CD4-positive, CD25-positive, alpha-beta regulatory T cell (primary cell): ENCODE data around the gene AFF3. TPM values are rescaled to one million over a fixed set of nuclear protein-coding genes. Genes with fewer than 3 reads are reported as not detected.

Experiments used
- ATAC-seq, 2 donors: fragments of 150-1000 bp; cut with Tn5 transposase; one replicate each; pipeline ENCODE4 v1.10.0; 2021; ENCODE audit warnings: low read depth in 2 of 2, moderate number of reproducible peaks in 2 of 2, moderate library complexity in 1 of 2
- DNase-seq, 3 donors: peaks; one replicate each; pipeline versions ENCODE4 v3.0.0 to v3.0.0-alpha.2; 2012 to 2022; ENCODE audit warnings: mixed read lengths in 1 of 3
- H3K27ac ChIP-seq: one replicate; pipeline ENCODE4 v1.7.0; 2013; ENCODE audit warnings: mild to moderate bottlenecking, low read length; ENCODE audit not compliant: insufficient read depth, poor library complexity, severe bottlenecking
- H3K27me3 ChIP-seq: one replicate; pipeline ENCODE4 v1.7.0; 2013; ENCODE audit warnings: low read length; ENCODE audit not compliant: control insufficient read depth, insufficient read depth
- H3K36me3 ChIP-seq: one replicate; pipeline ENCODE4 v1.7.0; 2013; ENCODE audit warnings: mild to moderate bottlenecking, low read length, moderate library complexity; ENCODE audit not compliant: control insufficient read depth, insufficient read depth
- H3K4me1 ChIP-seq: 2 replicates; pipeline ENCODE4 v1.7.0; 2013; ENCODE audit warnings: mild to moderate bottlenecking, low read length; ENCODE audit not compliant: insufficient read depth, control insufficient read depth, poor library complexity, severe bottlenecking
- H3K4me3 ChIP-seq: one replicate; pipeline ENCODE4 v1.7.0; 2013; ENCODE audit warnings: low read depth, mild to moderate bottlenecking, low read length, moderate library complexity
- H3K9me3 ChIP-seq, 2 experiments: 1 replicate in 1 of 2; 2 replicates in 1 of 2; pipeline ENCODE4 v1.7.0; 2013; ENCODE audit warnings: low read length in 2 of 2, mild to moderate bottlenecking in 1 of 2, moderate library complexity in 1 of 2; ENCODE audit not compliant: control insufficient read depth in 2 of 2
- H3K27ac Mint-ChIP-seq, 3 donors: one replicate each; pipeline ENCODE4 v1.8.0; 2020 to 2022; ENCODE audit warnings: mild to moderate bottlenecking in 3 of 3, mixed read lengths in 3 of 3, moderate library complexity in 2 of 3
- H3K27me3 Mint-ChIP-seq: one replicate; pipeline ENCODE4 v1.8.0; 2022; ENCODE audit warnings: mild to moderate bottlenecking, mixed read lengths
- H3K36me3 Mint-ChIP-seq: one replicate; pipeline ENCODE4 v1.8.0; 2020; ENCODE audit warnings: mixed read lengths
- H3K4me1 Mint-ChIP-seq, 4 donors: one replicate each; pipeline ENCODE4 v1.8.0; 2020 to 2022; ENCODE audit warnings: mixed read lengths in 4 of 4, mild to moderate bottlenecking in 1 of 4
- H3K4me3 Mint-ChIP-seq, 4 donors: one replicate each; pipeline ENCODE4 v1.8.0; 2020 to 2022; ENCODE audit warnings: mild to moderate bottlenecking in 4 of 4, mixed read lengths in 4 of 4, moderate library complexity in 3 of 4
- H3K9me3 Mint-ChIP-seq, 7 donors: one replicate each; pipeline ENCODE4 v1.8.0; 2020 to 2022; ENCODE audit warnings: mixed read lengths in 7 of 7, mild to moderate bottlenecking in 3 of 7, moderate library complexity in 2 of 7
- polyA plus RNA-seq, 4 donors: library from polyadenylated mRNA; unstranded; fragments of 300-500 nt; fragmentation: Illumina TruSeq; gene quantifications; one replicate each; pipeline ENCODE4 v1.2.3, GENCODE V29; 2021
- total RNA-seq: library from RNA; stranded (reverse); gene quantifications from one replicate; pipeline ENCODE4 v1.2.3, GENCODE V29; 2022

AFF3 gene
- total and polyA plus RNA-seq, 5 donors from 2014 or later, result 0.82 to 10.1 (median 4.2) TPM

GRCh38 chr2:99637159-99637697, 505.2 kb downstream of the AFF3 start:
- ATAC-seq, result no peak
- H3K27ac Mint-ChIP-seq, result no peak overlapping the region
- H3K4me3 Mint-ChIP-seq, result no peak overlapping the region

GRCh38 chr2:99636144-99637034, 506.0 kb downstream of the AFF3 start:
- Histone ChIP-seq H3K9me3 (no peaks in the 10 kb centered on the region), H3K27me3 (no peaks in the 10 kb centered on the region), H3K4me3 (no peak overlapping the region), H3K4me1 (no peaks in the 10 kb centered on the region), H3K27ac (no peak overlapping the region), H3K36me3 (no peaks in the 10 kb centered on the region)
- DNase-seq, result no peak
- no peaks in the 10 kb centered on the region for H3K27me3 Mint-ChIP-seq
- peaks cover 0 to 1% (median 0%) of the 10 kb centered on the region in 4 donors for H3K4me1 Mint-ChIP-seq
- H3K9me3 Mint-ChIP-seq, result peaks cover 0 to 5% (median 0%) of the 10 kb centered on the region in 7 donors
- H3K4me3 Mint-ChIP-seq, result no peak overlapping the region
- peaks cover 14% of the 10 kb centered on the region for H3K36me3 Mint-ChIP-seq
- H3K27ac Mint-ChIP-seq, result no peak overlapping the region
- ATAC-seq, result no peak

More at GRCh38 chr2:99637159-99637697, 505.2 kb downstream of the AFF3 start:
- H3K4me1 Mint-ChIP-seq, result peaks cover 0 to 1% (median 0%) of the 10 kb centered on the region in 4 donors
- Histone ChIP-seq H3K36me3 (no peaks in the 10 kb centered on the region), H3K27ac (no peak overlapping the region), H3K4me3 (no peak overlapping the region), H3K9me3 (no peaks in the 10 kb centered on the region), H3K27me3 (no peaks in the 10 kb centered on the region), H3K4me1 (no peaks in the 10 kb centered on the region)
- peaks cover 14% of the 10 kb centered on the region for H3K36me3 Mint-ChIP-seq
- peaks cover 0 to 4% (median 0%) of the 10 kb centered on the region in 7 donors for H3K9me3 Mint-ChIP-seq
- no peak for DNase-seq
- no peaks in the 10 kb centered on the region for H3K27me3 Mint-ChIP-seq

GRCh38 chr2:99635710-99636109, 506.7 kb downstream of the AFF3 start:
- DNase-seq (no peak), ATAC-seq (no peak)
- H3K9me3 ChIP-seq, result no peaks in the 10 kb centered on the region
- no peak overlapping the region for H3K27ac Mint-ChIP-seq
- H3K4me3 ChIP-seq, result no peak overlapping the region
- peaks cover 0 to 6% (median 0%) of the 10 kb centered on the region in 7 donors for H3K9me3 Mint-ChIP-seq
- H3K27ac ChIP-seq, result no peak overlapping the region
- H3K27me3 Mint-ChIP-seq, result no peaks in the 10 kb centered on the region
- peaks cover 0 to 1% (median 0%) of the 10 kb centered on the region in 4 donors for H3K4me1 Mint-ChIP-seq
- H3K4me3 Mint-ChIP-seq, result no peak overlapping the region
- H3K4me1 ChIP-seq, result no peaks in the 10 kb centered on the region
- H3K36me3 Mint-ChIP-seq, result peaks cover 14% of the 10 kb centered on the region
- no peaks in the 10 kb centered on the region for H3K27me3 ChIP-seq
- no peaks in the 10 kb centered on the region for H3K36me3 ChIP-seq

GRCh38 chr2:99634234-99634633, 508.2 kb downstream of the AFF3 start:
- Histone ChIP-seq H3K4me1 (no peaks in the 10 kb centered on the region), H3K4me3 (no peak overlapping the region), H3K36me3 (no peaks in the 10 kb centered on the region), H3K9me3 (no peaks in the 10 kb centered on the region), H3K27me3 (no peaks in the 10 kb centered on the region), H3K27ac (no peak overlapping the region)
- Mint-ChIP-seq H3K27ac (no peak overlapping the region), H3K36me3 (peaks cover 28% of the 10 kb centered on the region), H3K27me3 (no peaks in the 10 kb centered on the region), H3K4me1 (peaks cover 0 to 1% (median 0%) of the 10 kb centered on the region in 4 donors), H3K9me3 (peaks cover 0 to 6% (median 0%) of the 10 kb centered on the region in 7 donors), H3K4me3 (no peak overlapping the region)
- DNase-seq, result no peak
- ATAC-seq, result no peak

- ATAC-seq (no peak), DNase-seq (no peak)
- Histone ChIP-seq H3K27ac (no peak overlapping the region), H3K4me3 (no peak overlapping the region), H3K9me3 (no peaks in the 10 kb centered on the region), H3K4me1 (no peaks in the 10 kb centered on the region), H3K27me3 (no peaks in the 10 kb centered on the region), H3K36me3 (no peaks in the 10 kb centered on the region)
- no peaks in the 10 kb centered on the region for H3K27me3 Mint-ChIP-seq
- H3K27ac Mint-ChIP-seq, result peak overlapping the region in 1 of 3 donors; percentile 8
- H3K4me3 Mint-ChIP-seq, result no peak overlapping the region
- no peaks in the 10 kb centered on the region for H3K4me1 Mint-ChIP-seq
- peaks cover 0 to 3% (median 0%) of the 10 kb centered on the region in 7 donors for H3K9me3 Mint-ChIP-seq
- peaks cover 25% of the 10 kb centered on the region for H3K36me3 Mint-ChIP-seq
These were observed 510.7 kb downstream of the AFF3 start for GRCh38 chr2:99631700-99632099.

- Histone ChIP-seq H3K9me3 (no peaks in the 10 kb centered on the region), H3K27me3 (no peaks in the 10 kb centered on the region), H3K27ac (no peak overlapping the region), H3K4me3 (no peak overlapping the region), H3K4me1 (no peaks in the 10 kb centered on the region), H3K36me3 (no peaks in the 10 kb centered on the region)
- DNase-seq (no peak), ATAC-seq (no peak)
- H3K27me3 Mint-ChIP-seq, result no peaks in the 10 kb centered on the region
- peaks cover 22% of the 10 kb centered on the region for H3K36me3 Mint-ChIP-seq
- no peak overlapping the region for H3K4me3 Mint-ChIP-seq
- H3K27ac Mint-ChIP-seq, result no peak overlapping the region
- no peaks in the 10 kb centered on the region for H3K4me1 Mint-ChIP-seq
- peaks cover 0 to 3% (median 0%) of the 10 kb centered on the region in 7 donors for H3K9me3 Mint-ChIP-seq
These were observed 513.1 kb downstream of the AFF3 start for GRCh38 chr2:99629320-99629719.

GRCh38 chr2:99626158-99626557, 516.2 kb downstream of the AFF3 start:
- Histone ChIP-seq H3K36me3 (no peaks in the 10 kb centered on the region), H3K4me3 (no peak overlapping the region), H3K9me3 (no peaks in the 10 kb centered on the region), H3K27ac (no peak overlapping the region), H3K4me1 (no peaks in the 10 kb centered on the region), H3K27me3 (no peaks in the 10 kb centered on the region)
- Mint-ChIP-seq H3K36me3 (peaks cover 24% of the 10 kb centered on the region), H3K27ac (no peak overlapping the region), H3K4me3 (no peak overlapping the region), H3K4me1 (no peaks in the 10 kb centered on the region), H3K27me3 (no peaks in the 10 kb centered on the region), H3K9me3 (no peaks in the 10 kb centered on the region)
- ATAC-seq (no peak), DNase-seq (no peak)
